Fibroblast of skin of left quadriceps (primary cell): ENCODE measurements around the gene TRPC3.

Experiments
- DNase-seq, 2 experiments: peaks; one replicate each; pipeline ENCODE4 v3.0.0-alpha.2; 2013; ENCODE audit warnings: low read depth in 2 of 2

TRPC3 gene

GRCh38 chr4:121873604-121874003, 78.3 kb downstream of the TRPC3 start:
- no peak for DNase-seq

GRCh38 chr4:121869841-121870822, 81.7 kb downstream of the TRPC3 start, which contains the start of gene BBS7:
Gene BBS7, minus strand, starts transcription at chr4:121870474. Its CDS starts 161 bp downstream, at chr4:121870313.
- DNase-seq, result peak; percentile 92 to 93

GRCh38 chr4:121863799-121864198, 88.1 kb downstream of the TRPC3 start:
- no peak for DNase-seq

- DNase-seq, result no peak
These were observed 90.4 kb downstream of the TRPC3 start for GRCh38 chr4:121861426-121861825.

- DNase-seq, result no peak
These were observed 91.7 kb downstream of the TRPC3 start for GRCh38 chr4:121860121-121860520.

GRCh38 chr4:121851354-121851753, 100.5 kb downstream of the TRPC3 start:
- no peak for DNase-seq

GRCh38 chr4:121846662-121847061, 105.2 kb downstream of the TRPC3 start:
- DNase-seq, result no peak

GRCh38 chr4:121842862-121843261, 109.0 kb downstream of the TRPC3 start:
- no peak for DNase-seq

GRCh38 chr4:121838136-121838535, 113.7 kb downstream of the TRPC3 start:
- no peak for DNase-seq

- DNase-seq, result no peak
These were observed 122.3 kb downstream of the TRPC3 start for GRCh38 chr4:121829511-121829910.
